ENCODE results near the gene EIF1. TPM values are rescaled to one million over a fixed set of nuclear protein-coding genes. Genes with fewer than 3 reads are reported as not detected.

EIF1 gene
- polyA plus RNA-seq, 1 donor (not counting 4 experiments of a cell fraction or from before 2014, with no cell fraction given): 308 TPM

DNA sequence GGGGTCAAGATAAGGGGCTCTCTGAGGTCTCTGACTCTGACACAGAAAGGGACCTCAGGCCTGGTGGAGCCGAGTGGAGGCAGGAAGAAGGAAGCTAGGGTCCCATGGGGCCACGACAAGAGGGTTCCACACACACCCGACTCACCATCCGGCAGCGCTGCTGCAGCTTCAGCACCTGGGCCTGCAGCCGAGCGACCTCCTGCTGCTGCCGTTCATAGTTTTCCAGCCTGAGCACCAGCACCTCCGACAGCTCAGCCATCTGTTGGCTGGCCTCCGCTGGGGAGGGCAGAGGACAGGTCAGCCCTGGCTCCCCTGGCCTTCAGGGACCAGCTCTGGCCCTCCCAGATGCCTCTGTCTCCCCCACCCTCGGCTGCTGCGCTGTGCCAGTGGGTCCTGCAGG lies 39.4 kb downstream of the EIF1 start:
- Histone ChIP-seq H2AFZ (ENCODE audit: control insufficient read depth, low read length) (no peak overlapping the region), H3K9ac (ENCODE audit: control insufficient read depth, extremely low read depth, insufficient read depth, low read length) (no peak overlapping the region), H3K79me2 (ENCODE audit: control insufficient read depth, insufficient read depth, low read length) (no peaks in the 10 kb centered on the region), H3K4me3 (ENCODE audit: control insufficient read depth in 2 of 3, extremely low read depth in 1 of 3, insufficient read depth in 2 of 3, low read depth in 1 of 3, low read length in 3 of 3) (no peak overlapping the region), H3K27me3 (ENCODE audit: control insufficient read depth, extremely low read depth, insufficient read depth, low read length) (peaks cover 21% of the 10 kb centered on the region), H3K9me3 (ENCODE audit: control insufficient read depth, low read depth, low read length) (no peaks in the 10 kb centered on the region), H3K9me1 (ENCODE audit: control insufficient read depth, extremely low read depth, insufficient read depth, low read length) (no peaks in the 10 kb centered on the region), H4K20me1 (ENCODE audit: control insufficient read depth, extremely low read depth, insufficient read depth, low read length) (no peaks in the 10 kb centered on the region), H3K4me2 (ENCODE audit: control insufficient read depth, extremely low read depth, insufficient read depth, low read depth, low read length) (no peak overlapping the region), H3K4me1 (ENCODE audit: control insufficient read depth, extremely low read depth, insufficient read depth, low read length) (no peaks in the 10 kb centered on the region), H3K27ac (ENCODE audit: control insufficient read depth, insufficient read depth, low read length) (no peak overlapping the region), H3K36me3 (ENCODE audit: control insufficient read depth in 2 of 2, extremely low read depth in 1 of 2, insufficient read depth in 2 of 2, low read length in 2 of 2) (peaks cover 0 to 3% of the 10 kb centered on the region in 2 experiments)
- dilution Hi-C loops (cut with MboI; ENCODE audit: extremely low pct_ligation_motif_present, low sequenced_read_pairs): no loop called here
- TF ChIP-seq, protein P1, sequence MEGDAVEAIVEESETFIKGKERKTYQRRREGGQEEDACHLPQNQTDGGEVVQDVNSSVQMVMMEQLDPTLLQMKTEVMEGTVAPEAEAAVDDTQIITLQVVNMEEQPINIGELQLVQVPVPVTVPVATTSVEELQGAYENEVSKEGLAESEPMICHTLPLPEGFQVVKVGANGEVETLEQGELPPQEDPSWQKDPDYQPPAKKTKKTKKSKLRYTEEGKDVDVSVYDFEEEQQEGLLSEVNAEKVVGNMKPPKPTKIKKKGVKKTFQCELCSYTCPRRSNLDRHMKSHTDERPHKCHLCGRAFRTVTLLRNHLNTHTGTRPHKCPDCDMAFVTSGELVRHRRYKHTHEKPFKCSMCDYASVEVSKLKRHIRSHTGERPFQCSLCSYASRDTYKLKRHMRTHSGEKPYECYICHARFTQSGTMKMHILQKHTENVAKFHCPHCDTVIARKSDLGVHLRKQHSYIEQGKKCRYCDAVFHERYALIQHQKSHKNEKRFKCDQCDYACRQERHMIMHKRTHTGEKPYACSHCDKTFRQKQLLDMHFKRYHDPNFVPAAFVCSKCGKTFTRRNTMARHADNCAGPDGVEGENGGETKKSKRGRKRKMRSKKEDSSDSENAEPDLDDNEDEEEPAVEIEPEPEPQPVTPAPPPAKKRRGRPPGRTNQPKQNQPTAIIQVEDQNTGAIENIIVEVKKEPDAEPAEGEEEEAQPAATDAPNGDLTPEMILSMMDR (optimal IDR thresholded peaks at IDR 0.05 in 1 of 3, IDR thresholded peaks at IDR 0.05 in 1 of 3, conservative IDR thresholded peaks at IDR 0.05 in 1 of 3; ENCODE audit: extremely low read depth in 1 of 3, insufficient read depth in 2 of 3, low read length in 3 of 3): no peak
- TF ChIP-seq EZH2 (IDR thresholded peaks at IDR 0.05; ENCODE audit: low read length): no peak
- FAIRE-seq (no peak), DNase-seq (ENCODE audit: low read depth, low spot score) (no peak)

DNA sequence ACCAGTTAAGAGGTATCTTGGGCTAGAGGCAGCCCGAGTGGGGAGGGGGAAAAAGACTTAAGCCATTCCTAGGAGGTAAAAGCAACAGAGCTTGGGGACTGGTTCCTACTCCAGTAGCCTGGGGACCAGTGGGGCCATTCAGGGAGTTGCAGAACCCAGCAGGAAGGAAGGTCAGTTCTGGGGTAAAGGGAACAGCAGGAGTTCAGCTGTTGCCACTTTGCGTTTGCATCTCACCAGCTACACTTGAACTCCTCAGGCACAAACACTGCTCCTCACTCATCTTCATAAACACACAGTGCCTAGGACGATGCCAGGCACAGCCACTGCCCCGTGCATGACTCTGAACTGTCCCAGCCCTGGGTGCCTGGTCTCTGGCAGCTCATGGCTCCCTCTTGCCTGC lies 41.8 kb downstream of the EIF1 start:
- no peak for FAIRE-seq
- no peak overlapping the region for H3K4me2 ChIP-seq (ENCODE audit: control insufficient read depth, extremely low read depth, insufficient read depth, low read depth, low read length)
- H3K27ac ChIP-seq (ENCODE audit: control insufficient read depth, insufficient read depth, low read length): no peak overlapping the region
- DNase-seq (ENCODE audit: low read depth, low spot score): no peak
- no peak overlapping the region for H3K9ac ChIP-seq (ENCODE audit: control insufficient read depth, extremely low read depth, insufficient read depth, low read length)
- H3K4me3 ChIP-seq (ENCODE audit: control insufficient read depth in 2 of 3, extremely low read depth in 1 of 3, insufficient read depth in 2 of 3, low read depth in 1 of 3, low read length in 3 of 3): no peak overlapping the region
- no peaks in the 10 kb centered on the region for H3K79me2 ChIP-seq (ENCODE audit: control insufficient read depth, insufficient read depth, low read length)
- dilution Hi-C loops (cut with MboI; ENCODE audit: extremely low pct_ligation_motif_present, low sequenced_read_pairs): no loop called here
- no peaks in the 10 kb centered on the region for H3K9me1 ChIP-seq (ENCODE audit: control insufficient read depth, extremely low read depth, insufficient read depth, low read length)
- no peaks in the 10 kb centered on the region for H3K9me3 ChIP-seq (ENCODE audit: control insufficient read depth, low read depth, low read length)
- H2AFZ ChIP-seq (ENCODE audit: control insufficient read depth, low read length): no peak overlapping the region
- peaks cover 0 to 3% of the 10 kb centered on the region in 2 experiments for H3K36me3 ChIP-seq (ENCODE audit: control insufficient read depth in 2 of 2, extremely low read depth in 1 of 2, insufficient read depth in 2 of 2, low read length in 2 of 2)
- no peak for TF ChIP-seq EZH2 (IDR thresholded peaks at IDR 0.05; ENCODE audit: low read length)
- TF ChIP-seq, protein P1 (optimal IDR thresholded peaks at IDR 0.05 in 1 of 3, IDR thresholded peaks at IDR 0.05 in 1 of 3, conservative IDR thresholded peaks at IDR 0.05 in 1 of 3; ENCODE audit: extremely low read depth in 1 of 3, insufficient read depth in 2 of 3, low read length in 3 of 3): no peak
- no peaks in the 10 kb centered on the region for H4K20me1 ChIP-seq (ENCODE audit: control insufficient read depth, extremely low read depth, insufficient read depth, low read length)
- H3K27me3 ChIP-seq (ENCODE audit: control insufficient read depth, extremely low read depth, insufficient read depth, low read length): peaks cover 42% of the 10 kb centered on the region
- peaks cover 7% of the 10 kb centered on the region for H3K4me1 ChIP-seq (ENCODE audit: control insufficient read depth, extremely low read depth, insufficient read depth, low read length)
